IMR-90 (cell line): Measurements from ENCODE around the gene CITED2. TPM values are rescaled to one million over a fixed set of nuclear protein-coding genes. Genes with fewer than 3 reads are reported as not detected.

Source experiments
- ATAC-seq: fragments of 200-7000 bp; cut with Tn5 transposase; 2 replicates; pipeline ENCODE4 v1.9.1; 2020; ENCODE audit warnings: low read depth, mild to moderate bottlenecking, moderate library complexity
- BruUV-seq: library from RNA; stranded (reverse); fragments of 400-500 nt; replicated peaks from 2 replicates; lab custom pipeline; 2021; lab: Mats Ljungman, UMichigan
- CTCF ChIA-PET: fragments of 300-600 bp; formaldehyde crosslinking; extraction: SDS; loops from one replicate; lab custom pipeline; 2021; ENCODE audit warnings: antibody characterized with exemption; lab: Yijun Ruan, JAX
- POLR2A ChIA-PET: fragments of 300-600 bp; sonication (Branson Sonifier 250); formaldehyde crosslinking; loops from one replicate; lab custom pipeline; 2022; ENCODE audit warnings: antibody characterized with exemption; ENCODE audit not compliant: unreplicated experiment; lab: Charles Lee
- DNase-seq: peaks from one replicate; pipeline ENCODE4 v3.0.0; 2013
- H2AFZ ChIP-seq: replicated peaks from 2 replicates; pipeline ENCODE3; 2013; ENCODE audit warnings: low read length, mild to moderate bottlenecking; ENCODE audit not compliant: poor library complexity
- H2AK5ac ChIP-seq: 2 replicates; pipeline ENCODE4 v1.6.1; 2013; ENCODE audit warnings: low read depth, low read length, inconsistent platforms
- H2AK9ac ChIP-seq: replicated peaks from 2 replicates; pipeline ENCODE3; 2013; ENCODE audit warnings: mild to moderate bottlenecking, low read depth, low read length, moderate library complexity; ENCODE audit not compliant: poor library complexity
- H2BK120ac ChIP-seq: 2 replicates; pipeline ENCODE4 v1.6.1; 2013; ENCODE audit warnings: low read depth, low read length, inconsistent platforms
- H2BK15ac ChIP-seq: 3 replicates; pipeline ENCODE4 v1.6.1; 2013; ENCODE audit warnings: low read depth, low read length, inconsistent platforms
- H2BK20ac ChIP-seq: 2 replicates; pipeline ENCODE4 v1.6.1; 2013; ENCODE audit warnings: low read depth, mild to moderate bottlenecking, inconsistent platforms, low read length, moderate library complexity
- H2BK5ac ChIP-seq: 2 replicates; pipeline ENCODE4 v1.6.1; 2013; ENCODE audit warnings: mild to moderate bottlenecking, low read depth, low read length, inconsistent platforms; ENCODE audit not compliant: poor library complexity, severe bottlenecking
- H3K14ac ChIP-seq: replicated peaks from 2 replicates; pipeline ENCODE4 v1.6.1; 2013; ENCODE audit warnings: low read depth, low read length, inconsistent platforms
- H3K18ac ChIP-seq: 2 replicates; pipeline ENCODE4 v1.6.1; 2013; ENCODE audit warnings: low read depth, low read length, control low read depth
- H3K23ac ChIP-seq: 2 replicates; pipeline ENCODE4 v1.6.1; 2013; ENCODE audit warnings: low read depth, low read length, inconsistent platforms
- H3K27ac ChIP-seq: 2 replicates; pipeline ENCODE4 v1.5.1; 2013; ENCODE audit warnings: mild to moderate bottlenecking, control low read depth, low read length; ENCODE audit not compliant: insufficient read depth
- H3K27me3 ChIP-seq: 2 replicates; pipeline ENCODE4 v1.6.1; 2013; ENCODE audit warnings: low read length; ENCODE audit not compliant: control insufficient read depth, insufficient read depth
- H3K36me3 ChIP-seq: 2 replicates; pipeline ENCODE4 v1.6.1; 2013; ENCODE audit warnings: low read length, mixed read lengths; ENCODE audit not compliant: control insufficient read depth, insufficient read depth
- H3K4ac ChIP-seq: 2 replicates; pipeline ENCODE4 v1.6.1; 2013; ENCODE audit warnings: low read depth, low read length, inconsistent platforms
- H3K4me1 ChIP-seq: 2 replicates; pipeline ENCODE4 v1.6.1; 2013; ENCODE audit warnings: low read length, mixed read lengths; ENCODE audit not compliant: control insufficient read depth, insufficient read depth
- H3K4me2 ChIP-seq: 2 replicates; pipeline ENCODE4 v1.6.1; 2013; ENCODE audit warnings: low read depth, mild to moderate bottlenecking, control low read depth, low read length, moderate library complexity
- H3K4me3 ChIP-seq: 2 replicates; pipeline ENCODE4 v1.5.1; 2013; ENCODE audit warnings: low read depth, mild to moderate bottlenecking, control low read depth, low read length, moderate library complexity; ENCODE audit not compliant: insufficient read depth
- H3K56ac ChIP-seq: 2 replicates; pipeline ENCODE4 v1.6.1; 2013; ENCODE audit warnings: low read length, inconsistent platforms; ENCODE audit not compliant: insufficient read depth; ENCODE audit errors: extremely low read depth
- H3K79me1 ChIP-seq, 2 experiments: 2 replicates each; pipeline ENCODE4 v1.6.1; 2013; ENCODE audit warnings: low read length in 2 of 2, inconsistent platforms in 1 of 2, low read depth in 1 of 2
- H3K9ac ChIP-seq: 2 replicates; pipeline ENCODE4 v1.6.1; 2013; ENCODE audit warnings: low read depth, low read length, control low read depth
- H3K9me1 ChIP-seq: 2 replicates; pipeline ENCODE4 v1.6.1; 2013; ENCODE audit warnings: low read length, inconsistent platforms; ENCODE audit not compliant: insufficient read depth
- H3K9me3 ChIP-seq: 2 replicates; pipeline ENCODE4 v1.6.1; 2013; ENCODE audit warnings: low read length; ENCODE audit not compliant: control insufficient read depth, insufficient read depth
- H4K20me1 ChIP-seq: 2 replicates; pipeline ENCODE4 v1.6.1; 2013; ENCODE audit warnings: low read length, inconsistent platforms; ENCODE audit not compliant: insufficient read depth
- H4K5ac ChIP-seq: 2 replicates; pipeline ENCODE4 v1.6.1; 2013; ENCODE audit warnings: mild to moderate bottlenecking, low read depth, low read length, control low read depth
- H4K8ac ChIP-seq, 2 experiments: 2 replicates each; pipeline ENCODE4 v1.6.1; 2013; ENCODE audit warnings: low read depth in 2 of 2, low read length in 2 of 2, control low read depth in 1 of 2, inconsistent platforms in 1 of 2
- H4K91ac ChIP-seq: 2 replicates; pipeline ENCODE4 v1.6.1; 2013; ENCODE audit warnings: low read depth, low read length, inconsistent platforms; ENCODE audit not compliant: insufficient read depth
- MAFK ChIP-seq: IDR thresholded peaks from 2 replicates; pipeline ENCODE4 v1.6.1; 2012; ENCODE audit warnings: low read depth, low read length, improper control_type of control experiment
- MAZ ChIP-seq: IDR thresholded peaks from 2 replicates; pipeline ENCODE4 v1.6.1; 2012; ENCODE audit warnings: low read depth, mild to moderate bottlenecking, low read length, improper control_type of control experiment, moderate library complexity, borderline replicate concordance
- MXI1 ChIP-seq: IDR thresholded peaks from 2 replicates; pipeline ENCODE4 v1.6.1; 2012; ENCODE audit warnings: low read depth, mild to moderate bottlenecking, low read length, moderate library complexity, borderline replicate concordance
- WGBS, 2 experiments: methylation state at CpG; one replicate each; pipeline versions ENCODE4 v1.1.5 to v1.1.7; 2013; ENCODE audit warnings: missing lambda C conversion rate in 2 of 2; ENCODE audit not compliant: insufficient read length in 1 of 2; ENCODE audit errors: extremely low coverage in 2 of 2; 5-methylcytosine and 5-hydroxymethylcytosine counted together
- dilution Hi-C: fragments of 300-500 bp; cut with HindIII; formaldehyde crosslinking; loops from one replicate; pipeline ENCODE4 v1.14.3; 2018; ENCODE audit warnings: low sequenced_read_pairs; ENCODE audit not compliant: unreplicated experiment
- in situ Hi-C: fragments of 300-500 bp; cut with MboI; formaldehyde crosslinking; loops from 3 replicates; pipeline ENCODE4 v1.14.3; 2019; ENCODE audit warnings: low sequenced_read_pairs, inconsistent platforms, mixed read lengths
- intact Hi-C: fragments of 100-400 bp; cut with micrococcal nuclease; formaldehyde crosslinking; loops from 2 replicates; pipeline ENCODE4 v1.10.0; 2022
- polyA plus RNA-seq, 3 experiments: library from polyadenylated mRNA; depleted of rRNA; stranded (reverse); fragments of >200 nt; gene quantifications; 2 replicates each; pipeline ENCODE4 v1.2.3, GENCODE V29; 2012; ENCODE audit warnings: low replicate concordance in 1 of 3
- total RNA-seq: library from RNA; depleted of rRNA; stranded (reverse); fragments of >200 nt; gene quantifications from 2 replicates; pipeline ENCODE4 v1.2.3, GENCODE V29; 2012

The CITED2 gene
- total and polyA plus RNA-seq, 2 of the 4 experiments (the other 2 are of a cell fraction): 163 to 483 TPM

DNA sequence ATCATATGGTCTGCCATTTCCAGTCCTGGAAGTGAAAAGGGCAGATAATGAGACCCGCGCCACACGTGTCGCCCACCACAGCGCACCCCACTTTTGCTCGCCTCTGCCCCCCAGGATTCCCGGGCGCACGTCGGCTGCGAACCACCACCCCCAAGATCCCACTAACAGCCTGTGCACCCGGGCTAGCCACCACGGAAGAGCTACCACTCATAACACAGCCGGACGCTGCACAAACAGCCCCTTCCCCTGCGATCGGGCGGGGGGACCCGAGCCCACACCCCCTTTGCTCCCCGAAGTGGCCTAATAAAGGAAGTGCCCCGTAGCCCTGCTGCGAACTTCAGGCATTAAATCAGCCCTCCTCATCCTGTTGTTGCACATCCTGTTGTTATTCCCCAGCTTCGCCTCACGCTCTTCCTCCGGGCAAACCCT lies 506 bp downstream of the CITED2 start:
- Histone ChIP-seq H2AK5ac (peak overlapping the region; percentile 92), H3K4me3 (peak overlapping the region; percentile 69), H4K5ac (peak overlapping the region; percentile 11), H3K23ac (peak overlapping the region; percentile 93), H2AFZ (peak overlapping the region; percentile 94), H4K91ac (peak overlapping the region; percentile 97), H3K9ac (peak overlapping the region; percentile 94), H2BK20ac (peak overlapping the region; percentile 45; the same call in 1 of the 2 replicates), H2BK15ac (peak overlapping the region; percentile 45; the same call in 2 of the 3 replicates), H3K27me3 (no peaks in the 10 kb centered on the region), H2BK120ac (peak overlapping the region; percentile 67), H3K18ac (peak overlapping the region; percentile 67), H3K9me1 (peaks cover 4% of the 10 kb centered on the region; the same call in 1 of the 2 replicates), H3K79me1 (peaks cover 0 to 17% of the 10 kb centered on the region in 2 experiments; a peak in 1 of 4 replicates), H3K4me1 (peaks cover 13% of the 10 kb centered on the region), H3K4ac (peak overlapping the region; percentile 86), H2AK9ac (peak overlapping the region; percentile 89), H3K27ac (peak overlapping the region; percentile 95), H4K8ac (peak overlapping the region; percentile 67 to 77; a peak in 3 of 4 replicates), H3K56ac (peak overlapping the region; percentile 86), H3K14ac (peak overlapping the region; percentile 83), H2BK5ac (peak overlapping the region; percentile 91), H3K4me2 (peak overlapping the region; percentile 4; the same call in 1 of the 2 replicates), H4K20me1 (peaks cover 34% of the 10 kb centered on the region), H3K9me3 (no peaks in the 10 kb centered on the region), H3K36me3 (peaks cover 17% of the 10 kb centered on the region)
- DNase-seq (no peak), ATAC-seq (peak; percentile 0)
- dilution Hi-C loops (no loop called here), intact Hi-C loops (loop anchor here (1.0 to 10.0 kb wide), 14 partner anchors 163 to 1951 kb away; no protein-coding TSS in a partner anchor), in situ Hi-C loops (loop anchor here (5.0 to 25.0 kb wide), 6 partner anchors 223 to 1538 kb away; partner anchors contain the start of gene PERP)
- CTCF ChIA-PET: interaction anchor here (0.7 to 1.2 kb wide), 2 partner anchors 204 to 1526 kb away, joined by 3 read pairs; no protein-coding TSS in a partner anchor
- TSS peak; percentile 92 for BruUV-seq
- TF ChIP-seq MXI1: peak; percentile 39; the same call in 1 of the 2 replicates
- TF ChIP-seq MAFK: no peak
- no peak for TF ChIP-seq MAZ
- POLR2A ChIA-PET: interaction anchor here (0.5 to 3.7 kb wide), 27 partner anchors 145 to 678 kb away, joined by 3 to 22 read pairs (median 4); no protein-coding TSS in a partner anchor
- 0% methylated on average over 13 of the region's 25 CpGs; no CpG with 5 or more reads in 1 of the 2 experiments for WGBS, 2 experiments
